ENCODE measurements around the gene EGFL7.

The EGFL7 gene

DNA sequence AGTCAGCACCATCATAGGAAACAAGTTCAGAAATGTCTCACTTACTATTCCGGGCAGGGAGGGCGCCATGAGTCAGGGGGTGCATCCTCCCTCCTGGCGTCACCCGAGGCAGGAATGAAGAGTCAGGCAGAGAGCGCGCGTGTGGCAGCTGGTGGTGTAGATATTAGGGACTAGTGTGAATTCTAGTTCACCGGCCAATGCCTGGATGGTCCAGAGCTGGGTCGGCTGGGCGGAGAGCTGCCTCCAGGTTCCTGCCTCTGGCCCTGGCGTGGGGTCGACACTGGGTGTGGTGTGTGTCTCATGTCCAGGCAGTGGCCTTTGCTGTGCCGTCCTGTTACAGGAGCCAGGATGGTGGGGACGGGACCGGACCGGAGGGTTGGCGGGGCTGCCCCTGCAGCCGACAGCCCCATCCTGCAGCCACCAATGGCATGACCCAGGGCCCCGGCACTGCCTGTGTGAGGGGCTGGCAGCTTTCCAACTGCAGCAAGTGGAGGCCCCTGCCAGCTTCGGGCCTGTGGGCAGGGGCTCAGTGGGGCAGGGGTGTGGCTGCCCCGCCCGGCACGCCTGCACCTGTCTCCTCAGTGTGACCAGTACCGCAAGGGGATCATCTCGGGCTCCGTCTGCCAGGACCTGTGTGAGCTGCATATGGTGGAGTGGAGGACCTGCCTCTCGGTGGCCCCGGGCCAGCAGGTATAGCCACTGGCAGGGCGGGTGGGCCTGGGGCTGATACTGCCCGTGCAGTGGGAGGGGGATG is 58.8 kb downstream of the EGFL7 start:
- H3K36me3 ChIP-seq, result peaks cover 57% of the 10 kb centered on the region
- no peak overlapping the region for H3K4me3 ChIP-seq (ENCODE audit: low read depth, low read length)
- TF ChIP-seq CTCF (IDR thresholded peaks at IDR 0.05; ENCODE audit: low read depth, low read length), result no peak
- H3K9me3 ChIP-seq (ENCODE audit: severe bottlenecking), result no peaks in the 10 kb centered on the region
- DNase-seq, result no peak
- H3K27me3 ChIP-seq (ENCODE audit: insufficient read depth, low read depth, severe bottlenecking), result no peaks in the 10 kb centered on the region
- no peak overlapping the region for H3K27ac ChIP-seq
